ENCODE data around the gene VAPB. TPM values are rescaled to one million over a fixed set of nuclear protein-coding genes. Genes with fewer than 3 reads are reported as not detected.
"Not testable (repeated sequence)": the region's sequence is repeated elsewhere in the genome, so short reads cannot be mapped to it uniquely, and the experiment has no call there.

The VAPB gene
- polyA plus RNA-seq, 1 donor from 2014 or later, result 32.5 TPM

- no peaks in the 10 kb centered on the region for H3F3A ChIP-seq (ENCODE audit: insufficient read depth, low read length, poor library complexity, severe bottlenecking)
- no peaks in the 10 kb centered on the region for H3K79me2 ChIP-seq (replicated peaks; ENCODE audit: insufficient read depth, low read length)
- no peaks in the 10 kb centered on the region for H3K9me3 ChIP-seq (ENCODE audit: low read length)
- no peak overlapping the region for H3K4me3 ChIP-seq (ENCODE audit: low read length)
- no peak overlapping the region for H3K9ac ChIP-seq (ENCODE audit: low read length)
- H2AFZ ChIP-seq (ENCODE audit: low read depth, low read length), result no peak overlapping the region
- H3K27me3 ChIP-seq (ENCODE audit: insufficient read depth, low read depth, low read length), result no peaks in the 10 kb centered on the region
- H3K27ac ChIP-seq (ENCODE audit: low read length), result no peak overlapping the region
- no peak overlapping the region for H3K4me2 ChIP-seq (ENCODE audit: low read length)
- TF ChIP-seq TAF1 (IDR thresholded peaks at IDR 0.05; ENCODE audit: low read depth) (no peak), SMC3 (conservative IDR thresholded peaks at IDR 0.05; ENCODE audit: poor library complexity) (no peak), POLR2AphosphoS5 (IDR thresholded peaks at IDR 0.05) (no peak), MXI1 (conservative IDR thresholded peaks at IDR 0.05; ENCODE audit: poor library complexity, severe bottlenecking) (no peak), EZH2 (IDR thresholded peaks at IDR 0.05; ENCODE audit: borderline replicate concordance, insufficient read depth, low read length, poor library complexity, severe bottlenecking) (no peak)
- H3K36me3 ChIP-seq (ENCODE audit: insufficient read depth, low read length), result no peaks in the 10 kb centered on the region
- no peaks in the 10 kb centered on the region for H3K9me2 ChIP-seq (ENCODE audit: insufficient read depth, low read length)
- H4K20me1 ChIP-seq (ENCODE audit: insufficient read depth), result no peaks in the 10 kb centered on the region
Measured at GRCh38 chr20:58372806-58373205, 16.2 kb upstream of the VAPB start.

GRCh38 chr20:58373296-58373695 lies 15.7 kb upstream of the VAPB start:
- H3K9ac ChIP-seq (ENCODE audit: low read length); H3K9me3 ChIP-seq (ENCODE audit: low read length); H3K27me3 ChIP-seq (ENCODE audit: insufficient read depth, low read depth, low read length); H3K4me2 ChIP-seq (ENCODE audit: low read length); H3K36me3 ChIP-seq (ENCODE audit: insufficient read depth, low read length); H2AFZ ChIP-seq (ENCODE audit: low read depth, low read length); H4K20me1 ChIP-seq (ENCODE audit: insufficient read depth); H3K9me2 ChIP-seq (ENCODE audit: insufficient read depth, low read length); H3K27ac ChIP-seq (ENCODE audit: low read length); H3F3A ChIP-seq (ENCODE audit: insufficient read depth, low read length, poor library complexity, severe bottlenecking); H3K79me2 ChIP-seq (replicated peaks; ENCODE audit: insufficient read depth, low read length); H3K4me3 ChIP-seq (ENCODE audit: low read length): not testable (repeated sequence)

- H3K9me2 ChIP-seq (ENCODE audit: insufficient read depth, low read length), result no peaks in the 10 kb centered on the region
- H3K9me3 ChIP-seq (ENCODE audit: low read length), result no peaks in the 10 kb centered on the region
- TF ChIP-seq SMC3 (conservative IDR thresholded peaks at IDR 0.05; ENCODE audit: poor library complexity) (no peak), POLR2AphosphoS5 (IDR thresholded peaks at IDR 0.05) (no peak), MXI1 (conservative IDR thresholded peaks at IDR 0.05; ENCODE audit: poor library complexity, severe bottlenecking) (no peak), TAF1 (IDR thresholded peaks at IDR 0.05; ENCODE audit: low read depth) (no peak), CTCF (IDR thresholded peaks at IDR 0.05; ENCODE audit: poor library complexity, severe bottlenecking) (no peak), RAD21 (conservative IDR thresholded peaks at IDR 0.05) (no peak), EZH2 (IDR thresholded peaks at IDR 0.05; ENCODE audit: borderline replicate concordance, insufficient read depth, low read length, poor library complexity, severe bottlenecking) (no peak), REST (IDR thresholded peaks at IDR 0.05; ENCODE audit: borderline replicate concordance) (no peak), EP300 (conservative IDR thresholded peaks at IDR 0.05; ENCODE audit: poor library complexity, severe bottlenecking) (no peak)
- no peak overlapping the region for H3K9ac ChIP-seq (ENCODE audit: low read length)
- no peaks in the 10 kb centered on the region for H4K20me1 ChIP-seq (ENCODE audit: insufficient read depth)
- H3K27ac ChIP-seq (ENCODE audit: low read length), result no peak overlapping the region
- no peak overlapping the region for H3K4me2 ChIP-seq (ENCODE audit: low read length)
- H3K27me3 ChIP-seq (ENCODE audit: insufficient read depth, low read depth, low read length), result no peaks in the 10 kb centered on the region
- no peaks in the 10 kb centered on the region for H3F3A ChIP-seq (ENCODE audit: insufficient read depth, low read length, poor library complexity, severe bottlenecking)
- H3K79me2 ChIP-seq (replicated peaks; ENCODE audit: insufficient read depth, low read length), result no peaks in the 10 kb centered on the region
- no peaks in the 10 kb centered on the region for H3K36me3 ChIP-seq (ENCODE audit: insufficient read depth, low read length)
- H2AFZ ChIP-seq (ENCODE audit: low read depth, low read length), result no peak overlapping the region
- no peak overlapping the region for H3K4me3 ChIP-seq (ENCODE audit: low read length)
Measured at GRCh38 chr20:58374027-58374850, 14.8 kb upstream of the VAPB start.

Measured in neural cell (in vitro differentiated cells).